Occipital lobe (tissue), 2 donors: Measurements from ENCODE around the gene AKT1. TPM values are rescaled to one million over a fixed set of nuclear protein-coding genes. Genes with fewer than 3 reads are reported as not detected.

Experiments
- DNase-seq: peaks from one replicate; lab custom pipeline; 2025; lab: John Stamatoyannopoulos, UW
- total RNA-seq: library from RNA; depleted of rRNA; stranded (reverse); fragments of >200 nt; gene quantifications from one replicate; pipeline ENCODE4 v1.2.3, GENCODE V29; 2014

AKT1 gene
- total RNA-seq, 1 donor from 2014 or later: 102 TPM

- DNase-seq: no peak
Measured at GRCh38 chr14:104773505-104774452, 21.8 kb downstream of the AKT1 start.

- DNase-seq: no peak
Measured at GRCh38 chr14:104772707-104773504, 22.6 kb downstream of the AKT1 start.

DNA sequence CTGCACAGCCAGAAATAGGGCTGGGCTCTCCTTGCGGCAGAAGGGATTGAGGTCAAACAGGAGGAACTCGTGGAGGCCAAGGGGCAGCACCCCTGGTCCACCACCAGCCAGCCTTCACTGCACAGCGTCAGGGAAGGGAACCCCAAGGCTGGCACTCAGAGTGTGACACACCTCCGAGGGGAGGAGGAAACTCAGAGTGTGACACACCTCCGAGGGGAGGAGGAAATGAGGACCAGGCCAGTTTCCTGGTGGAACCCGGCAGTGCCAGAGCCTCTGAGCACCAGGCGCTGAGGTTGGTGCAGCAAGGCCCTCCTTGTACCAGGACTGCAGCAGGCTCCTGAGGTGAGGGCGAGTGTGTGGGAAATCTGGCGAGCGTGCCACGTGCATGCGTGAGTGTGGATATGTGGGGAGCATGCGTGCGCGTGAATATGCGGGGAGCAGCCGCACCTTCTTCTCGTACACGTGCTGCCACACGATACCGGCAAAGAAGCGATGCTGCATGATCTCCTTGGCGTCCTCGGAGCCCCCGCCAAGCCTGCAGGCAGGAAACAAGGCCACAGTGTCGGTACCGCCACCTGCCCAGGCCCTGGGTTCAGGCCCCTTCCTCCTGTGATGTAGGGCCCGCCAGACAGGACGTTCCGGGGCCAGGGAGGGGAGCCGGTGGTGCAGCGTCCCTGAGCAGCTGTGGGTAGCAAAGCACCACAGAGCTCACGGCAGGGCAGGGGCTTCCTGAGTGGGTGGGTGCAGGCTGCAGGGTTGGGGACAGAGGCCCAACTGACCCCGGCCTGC is 23.4 kb downstream of the AKT1 start:
- DNase-seq: no peak

GRCh38 chr14:104771374-104771773 is 24.2 kb downstream of the AKT1 start:
- DNase-seq: no peak

DNA sequence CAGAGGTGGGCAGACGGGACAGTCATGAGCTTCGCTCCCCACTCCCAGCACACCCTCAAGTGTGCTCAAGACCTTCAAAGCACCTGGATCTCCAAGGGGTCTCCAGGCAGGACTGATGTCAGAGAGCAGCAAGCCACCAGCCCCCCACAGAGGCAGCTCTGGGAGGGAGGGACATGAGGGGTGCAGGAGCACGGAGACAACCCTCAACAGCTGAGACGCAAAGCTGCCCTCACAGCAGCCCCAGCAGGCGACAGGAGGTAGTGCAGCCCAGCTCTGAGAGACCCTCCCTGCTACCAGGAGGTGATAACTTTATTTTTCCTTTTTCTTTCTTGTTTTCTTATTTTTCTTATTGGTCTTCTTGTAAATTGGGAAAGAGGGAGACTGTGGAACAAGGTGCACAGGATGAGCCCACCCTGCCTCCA is 24.7 kb downstream of the AKT1 start:
- DNase-seq: no peak

GRCh38 chr14:104770072-104770579 is 25.4 kb downstream of the AKT1 start:
- no peak for DNase-seq

DNA sequence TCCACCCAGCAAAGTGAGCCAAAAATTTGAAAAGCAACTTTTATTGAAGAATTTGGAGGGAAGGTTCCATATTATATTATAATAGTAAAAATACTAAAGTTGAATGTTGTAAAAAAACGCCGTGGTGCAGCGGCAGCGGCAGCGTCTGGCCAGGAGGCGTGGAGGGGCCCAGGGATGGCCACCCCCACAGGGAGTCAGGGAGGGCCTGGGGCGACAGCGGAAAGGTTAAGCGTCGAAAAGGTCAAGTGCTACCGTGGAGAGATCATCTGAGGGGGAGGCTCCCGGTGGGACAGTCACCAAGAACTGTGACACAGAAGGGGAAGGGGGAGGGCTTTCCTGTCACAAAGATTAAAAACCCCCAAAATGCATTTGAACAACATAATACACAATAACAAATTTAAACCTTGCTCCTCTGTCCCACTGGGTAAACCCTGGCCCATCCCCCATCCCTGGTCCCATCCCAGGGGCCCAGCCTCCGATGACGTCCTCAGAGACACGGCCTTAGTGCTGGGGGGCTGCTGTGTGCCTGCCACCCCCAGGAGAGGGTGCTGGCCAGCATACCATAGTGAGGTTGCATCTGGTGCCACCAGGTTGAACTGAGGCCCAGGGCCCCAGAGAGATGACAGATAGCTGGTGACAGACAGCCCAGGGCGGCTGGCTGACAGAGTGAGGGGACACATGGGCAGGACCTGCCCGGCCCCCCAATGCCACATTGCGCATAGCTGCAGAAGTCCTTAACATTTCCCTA is 26.1 kb downstream of the AKT1 start:
- DNase-seq: no peak

- peak; percentile 76 for DNase-seq
Measured at GRCh38 chr14:104768437-104769323, 26.9 kb downstream of the AKT1 start.

- no peak for DNase-seq
Measured at GRCh38 chr14:104767634-104767918, 28.0 kb downstream of the AKT1 start.

- no peak for DNase-seq
Measured at GRCh38 chr14:104766863-104767633, 28.5 kb downstream of the AKT1 start.

GRCh38 chr14:104766256-104766862 is 29.2 kb downstream of the AKT1 start:
- no peak for DNase-seq

DNA sequence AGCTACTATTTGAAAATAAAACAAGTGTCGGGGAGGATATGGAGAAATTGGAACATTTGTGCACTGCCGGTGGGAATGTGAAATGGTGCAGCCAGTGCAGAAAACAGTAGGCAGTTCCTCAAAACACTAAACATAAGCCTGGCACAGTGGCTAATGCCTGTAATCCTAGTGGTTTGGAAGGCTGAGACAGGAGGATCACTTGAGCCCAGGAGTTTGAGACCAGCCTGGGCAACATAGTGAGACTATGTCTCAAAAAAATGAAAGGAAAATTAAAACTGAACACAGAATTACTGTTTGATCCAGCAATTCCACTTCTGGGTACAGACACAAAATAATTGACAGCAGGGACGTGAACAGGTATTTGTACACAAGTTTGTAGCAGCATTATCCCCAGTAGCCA is 30.0 kb downstream of the AKT1 start:
- no peak for DNase-seq

- DNase-seq: no peak
Measured at GRCh38 chr14:104758981-104759969, 36.3 kb downstream of the AKT1 start.

GRCh38 chr14:104757681-104758392 is 37.7 kb downstream of the AKT1 start:
- no peak for DNase-seq

DNA sequence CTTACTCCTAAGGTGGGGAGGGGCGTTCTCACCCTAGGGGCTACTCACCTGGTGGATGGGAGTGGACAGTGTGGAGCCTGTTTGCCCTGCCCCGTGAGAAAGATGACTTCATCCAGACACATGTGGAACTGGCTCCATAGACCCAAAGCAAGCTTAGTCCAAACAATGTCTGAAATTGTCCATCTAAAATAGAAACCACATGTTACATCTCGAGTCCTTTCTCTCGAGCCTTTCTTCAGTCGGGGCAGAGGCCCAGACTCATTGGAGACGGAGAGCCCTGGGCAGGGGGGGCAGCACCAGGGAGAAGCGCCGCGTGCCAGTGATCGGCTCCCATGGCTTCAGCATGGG is 38.3 kb downstream of the AKT1 start:
- DNase-seq: no peak

DNA sequence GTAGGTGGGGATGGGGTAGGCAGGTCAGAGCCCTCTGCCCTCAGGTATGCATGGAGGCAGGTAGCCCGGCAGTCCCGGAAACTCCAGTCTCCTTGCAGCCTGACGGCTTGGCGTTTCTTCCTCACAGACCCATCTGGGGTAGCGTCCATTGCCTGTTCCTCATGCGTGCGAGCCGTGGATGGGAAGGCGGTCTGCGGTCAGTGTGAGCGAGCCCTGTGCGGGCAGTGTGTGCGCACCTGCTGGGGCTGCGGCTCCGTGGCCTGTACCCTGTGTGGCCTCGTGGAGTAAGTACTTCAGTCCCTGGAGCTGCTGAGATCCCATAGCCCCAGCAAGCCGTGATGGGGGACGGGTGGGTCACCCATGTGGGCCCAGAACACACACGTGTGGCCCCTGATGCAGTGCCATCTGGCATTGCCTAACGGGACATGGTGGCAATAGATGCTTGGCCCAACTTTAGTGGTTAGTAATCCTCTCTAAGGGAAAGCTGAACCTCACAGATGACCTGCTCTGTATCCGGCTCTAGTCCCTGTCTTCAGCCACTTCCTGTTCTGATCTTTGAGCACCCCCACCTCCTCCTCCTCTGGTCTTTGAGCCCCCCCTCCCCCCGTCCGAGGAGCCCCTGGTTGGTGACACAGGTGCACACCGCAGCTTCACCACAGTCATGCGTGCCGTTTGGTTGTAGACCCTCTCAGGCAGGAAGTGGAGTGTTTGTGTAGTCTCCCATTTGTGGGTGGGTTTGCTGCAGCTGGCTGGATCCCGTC is 38.9 kb downstream of the AKT1 start:
- DNase-seq: no peak
